Testis (tissue), 3 donors: Measurements from ENCODE around the gene GABRA5. TPM values are rescaled to one million over a fixed set of nuclear protein-coding genes. Genes with fewer than 3 reads are reported as not detected.
A peak's percentile ranks its signal among the peaks of the same experiment; 100 is the strongest.

ENCODE experiments used
- DNase-seq: peaks from one replicate; pipeline ENCODE4 v3.0.0-alpha.2; 2019
- H3K27ac ChIP-seq, 2 donors: fragments of 200-600 bp; sonication (generic); one replicate each; pipeline ENCODE4 v1.5.1; 2019
- H3K27me3 ChIP-seq: fragments of 200-600 bp; sonication (generic); one replicate; pipeline ENCODE4 v1.5.1; 2019
- H3K36me3 ChIP-seq: fragments of 200-600 bp; sonication (generic); one replicate; pipeline ENCODE4 v1.5.1; 2017; ENCODE audit warnings: low read depth; ENCODE audit errors: missing control alignments
- H3K4me1 ChIP-seq: fragments of 200-600 bp; sonication (generic); one replicate; pipeline ENCODE4 v1.5.1; 2019
- H3K4me3 ChIP-seq, 2 donors: fragments of 200-600 bp; sonication (generic); one replicate each; pipeline ENCODE4 v1.5.1; 2017 to 2019
- H3K9me3 ChIP-seq: fragments of 200-600 bp; sonication (generic); one replicate; pipeline ENCODE4 v1.5.1; 2017
- POLR2A ChIP-seq: fragments of 450-650 bp; IDR thresholded peaks from one replicate; pipeline ENCODE4 v1.6.1; 2017; ENCODE audit warnings: antibody characterized with exemption, mild to moderate bottlenecking, moderate library complexity
- WGBS, 2 donors: methylation state at CpG; one replicate each; pipeline ENCODE4 v1.1.5; 2018; 5-methylcytosine and 5-hydroxymethylcytosine counted together
- intact Hi-C: fragments of 100-400 bp; cut with DNase I; formaldehyde crosslinking; loops from one replicate; pipeline ENCODE4 v1.15.1; 2023; ENCODE audit warnings: low total_unique reads
- polyA plus RNA-seq: library from polyadenylated mRNA; stranded (reverse); fragments of 350-450 nt; fragmentation: Illumina TruSeq; extraction: RNeasy Lipid Tissue Mini Kit (QIAGEN cat#74804); gene quantifications from one replicate; pipeline ENCODE4 v1.2.3, GENCODE V29; 2014; ENCODE audit warnings: low read depth, low replicate concordance; ENCODE audit not compliant: insufficient read depth
- total RNA-seq, 2 donors: library from RNA; depleted of rRNA; stranded (reverse); fragments of >200 nt; gene quantifications; one replicate each; pipeline ENCODE4 v1.2.3, GENCODE V29; 2016
- TF ChIP-seq, protein P1 (sequence below), 3 experiments: fragments of 450-650 bp in 2 of 3; fragments of 200-600 bp in 1 of 3; sonication (generic) in 1 of 3; IDR thresholded peaks; one replicate each; pipeline ENCODE4 v1.5.1; 2016 to 2019; ENCODE audit warnings: antibody characterized with exemption in 3 of 3, mild to moderate bottlenecking in 2 of 3, moderate library complexity in 1 of 3

Gene GABRA5
- total and polyA plus RNA-seq, 3 donors from 2014 or later, result 0.58 to 3.1 (median 3.1) TPM

DNA sequence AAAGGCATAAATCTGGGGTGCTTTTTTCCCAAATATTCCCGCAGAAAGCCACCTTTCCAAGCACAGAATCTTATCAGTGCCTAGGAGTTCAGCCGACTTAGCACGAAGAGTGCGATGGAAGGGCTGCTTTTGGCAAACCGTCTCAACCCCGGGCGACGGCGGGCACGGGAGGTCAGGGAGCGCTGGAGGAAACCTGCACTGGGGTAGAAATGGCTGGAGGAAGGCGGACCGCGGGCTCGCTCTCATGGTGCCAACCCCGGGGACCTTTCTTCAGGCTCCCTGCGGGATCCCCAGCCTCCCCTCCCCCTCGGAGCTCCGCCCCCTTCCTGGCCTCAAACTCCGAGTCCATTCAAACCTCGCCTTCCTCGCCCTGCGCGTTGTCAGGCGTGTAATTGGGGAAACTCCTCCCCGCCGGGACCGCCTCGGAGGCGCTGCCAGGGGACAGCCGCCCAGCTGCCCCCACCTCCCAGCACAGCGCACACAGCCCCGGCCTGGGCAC is 103.9 kb downstream of the GABRA5 start, which contains the start of gene GABRG3:
Gene GABRG3, plus strand, starts transcription at position 470 of the 499 bp plus-strand sequence.
- H3K4me3 ChIP-seq, result peak within 1 kb of the TSS; percentile 29 to 43
- 1 to 2% methylated on average over 19 to 32 of the region's 33 CpGs for WGBS, 2 donors

DNA sequence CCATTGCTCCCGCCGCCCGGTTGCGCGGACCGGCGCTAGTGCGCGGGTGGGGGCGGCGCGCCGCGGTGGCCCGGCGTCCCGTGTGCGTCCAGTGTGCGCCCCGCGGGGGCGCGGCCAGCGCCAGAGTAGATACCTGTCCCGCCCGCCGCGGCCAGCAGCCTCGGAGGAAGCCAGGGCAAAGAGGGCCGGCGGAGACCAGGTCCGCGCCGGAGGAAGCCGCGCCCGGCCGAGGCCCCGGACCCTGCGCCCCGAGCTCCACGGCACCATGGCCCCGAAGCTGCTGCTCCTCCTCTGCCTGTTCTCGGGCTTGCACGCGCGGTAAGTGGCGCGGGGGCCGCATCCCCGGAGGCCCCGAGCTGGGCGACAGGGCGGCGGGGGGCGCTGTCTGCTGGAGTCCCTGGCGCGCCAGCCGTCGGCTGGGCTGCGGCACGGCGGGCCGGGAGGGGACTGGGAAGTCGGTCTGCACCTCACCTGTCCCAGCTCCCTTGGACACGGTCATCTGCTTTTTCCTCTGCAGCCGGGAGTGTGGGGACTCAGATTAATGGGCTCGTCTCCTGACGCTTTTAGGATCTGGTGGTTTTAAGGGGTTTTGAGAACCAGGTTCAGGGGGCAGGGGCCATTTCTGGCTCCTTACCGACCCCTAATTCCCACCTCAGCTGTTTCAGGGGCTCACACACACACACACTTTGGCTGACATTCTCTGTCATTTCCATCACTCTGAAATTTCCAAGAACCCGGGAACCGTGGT is 104.6 kb downstream of the GABRA5 start:
- WGBS, 2 donors, result 5 to 35% methylated on average over 2 to 45 of the region's 72 CpGs

More for the DNA sequence above, 103.9 kb downstream of the GABRA5 start, which contains the start of gene GABRG3:
- DNase-seq, result peak; percentile 31
- intact Hi-C loops, result no loop called here
- Histone ChIP-seq H3K9me3 (no peaks in the 10 kb centered on the region), H3K4me1 (no peaks in the 10 kb centered on the region), H3K27me3 (no peaks in the 10 kb centered on the region), H3K36me3 (no peaks in the 10 kb centered on the region), H3K27ac (no peak within 1 kb of the TSS)
- TF ChIP-seq POLR2A, result no peak
- TF ChIP-seq, protein P1, sequence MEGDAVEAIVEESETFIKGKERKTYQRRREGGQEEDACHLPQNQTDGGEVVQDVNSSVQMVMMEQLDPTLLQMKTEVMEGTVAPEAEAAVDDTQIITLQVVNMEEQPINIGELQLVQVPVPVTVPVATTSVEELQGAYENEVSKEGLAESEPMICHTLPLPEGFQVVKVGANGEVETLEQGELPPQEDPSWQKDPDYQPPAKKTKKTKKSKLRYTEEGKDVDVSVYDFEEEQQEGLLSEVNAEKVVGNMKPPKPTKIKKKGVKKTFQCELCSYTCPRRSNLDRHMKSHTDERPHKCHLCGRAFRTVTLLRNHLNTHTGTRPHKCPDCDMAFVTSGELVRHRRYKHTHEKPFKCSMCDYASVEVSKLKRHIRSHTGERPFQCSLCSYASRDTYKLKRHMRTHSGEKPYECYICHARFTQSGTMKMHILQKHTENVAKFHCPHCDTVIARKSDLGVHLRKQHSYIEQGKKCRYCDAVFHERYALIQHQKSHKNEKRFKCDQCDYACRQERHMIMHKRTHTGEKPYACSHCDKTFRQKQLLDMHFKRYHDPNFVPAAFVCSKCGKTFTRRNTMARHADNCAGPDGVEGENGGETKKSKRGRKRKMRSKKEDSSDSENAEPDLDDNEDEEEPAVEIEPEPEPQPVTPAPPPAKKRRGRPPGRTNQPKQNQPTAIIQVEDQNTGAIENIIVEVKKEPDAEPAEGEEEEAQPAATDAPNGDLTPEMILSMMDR (IDR thresholded peaks at IDR 0.05), result no peak

DNA sequence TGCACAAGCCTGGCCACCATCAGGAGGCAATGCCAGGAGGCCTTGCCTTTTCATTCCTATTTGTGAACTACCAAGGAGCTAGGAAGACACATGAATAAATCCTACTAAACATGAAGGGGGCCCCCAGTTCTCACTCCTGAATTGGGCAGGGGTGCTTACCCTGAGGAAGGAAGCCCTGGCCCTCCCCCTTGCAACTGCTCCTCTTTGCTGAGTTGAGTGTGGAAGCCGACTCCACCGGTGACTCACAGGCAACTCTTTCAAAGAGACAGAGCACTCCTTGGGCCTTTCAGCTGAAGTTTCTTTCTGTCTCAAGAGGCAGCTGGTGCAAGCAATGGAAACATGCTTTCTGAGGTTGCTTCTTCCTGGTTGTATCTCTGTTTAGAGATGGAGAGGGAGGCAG is 105.8 kb downstream of the GABRA5 start:
- WGBS, 2 donors, result 37 to 59% methylated on average over 2 of the region's 2 CpGs
- Histone ChIP-seq H3K27ac (no peak overlapping the region), H3K9me3 (no peaks in the 10 kb centered on the region), H3K4me1 (no peaks in the 10 kb centered on the region), H3K27me3 (no peaks in the 10 kb centered on the region), H3K4me3 (no peak overlapping the region), H3K36me3 (no peaks in the 10 kb centered on the region)
- no peak for DNase-seq
- TF ChIP-seq, protein P1 (IDR thresholded peaks at IDR 0.05), result no peak
- no peak for TF ChIP-seq POLR2A
- intact Hi-C loops, result no loop called here

More for the DNA sequence above, 104.6 kb downstream of the GABRA5 start:
- H3K4me3 ChIP-seq, result peak overlapping the region; percentile 29 to 43
- no peaks in the 10 kb centered on the region for H3K4me1 ChIP-seq
- no peaks in the 10 kb centered on the region for H3K9me3 ChIP-seq
- DNase-seq, result no peak
- no peaks in the 10 kb centered on the region for H3K36me3 ChIP-seq
- intact Hi-C loops, result no loop called here
- TF ChIP-seq POLR2A, result no peak
- TF ChIP-seq, protein P1 (IDR thresholded peaks at IDR 0.05), result no peak
- H3K27ac ChIP-seq, result no peak overlapping the region
- H3K27me3 ChIP-seq, result no peaks in the 10 kb centered on the region

DNA sequence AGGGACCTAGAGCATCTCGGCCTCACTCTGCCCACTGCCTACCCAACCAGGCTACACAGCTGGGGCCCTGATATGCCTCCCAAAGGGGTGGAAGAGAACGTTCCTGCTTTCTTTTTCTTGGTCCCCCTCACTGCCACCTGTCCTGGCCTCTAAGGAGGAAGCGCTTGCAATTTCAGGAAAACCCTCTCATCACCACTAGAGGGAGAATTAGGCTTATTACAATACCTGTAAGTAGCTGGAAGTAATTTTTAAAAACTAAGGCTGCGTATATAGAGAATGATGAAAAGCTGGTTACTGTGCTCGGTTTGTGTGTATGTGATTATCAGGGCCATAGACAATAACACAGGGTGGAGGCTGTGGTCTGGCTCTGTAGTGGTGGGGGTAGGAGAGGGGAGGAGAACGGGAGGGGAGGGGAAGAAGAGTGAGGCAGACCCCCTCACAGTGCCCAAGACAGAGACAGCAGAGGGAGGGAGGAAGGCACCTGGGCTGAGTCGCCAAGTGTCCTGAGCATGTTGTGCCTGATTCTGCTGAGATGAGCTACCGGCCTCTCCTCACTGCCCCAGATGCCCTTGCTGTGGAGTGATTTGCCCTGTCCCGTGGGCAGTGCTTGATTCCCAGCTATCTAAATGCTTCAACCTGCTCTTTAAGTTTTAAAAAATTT is 107.4 kb downstream of the GABRA5 start:
- intact Hi-C loops, result no loop called here
- Histone ChIP-seq H3K4me3 (no peak overlapping the region), H3K27me3 (no peaks in the 10 kb centered on the region), H3K9me3 (no peaks in the 10 kb centered on the region), H3K36me3 (no peaks in the 10 kb centered on the region), H3K4me1 (no peaks in the 10 kb centered on the region), H3K27ac (no peak overlapping the region)
- no peak for DNase-seq
- WGBS, 2 donors, result 31 to 40% methylated on average over 9 of the region's 9 CpGs
- TF ChIP-seq POLR2A, result no peak
- TF ChIP-seq, protein P1 (IDR thresholded peaks at IDR 0.05), result peak in 2 of 3 experiments; percentile 8 to 28
